Gastroesophageal sphincter (tissue), 4 donors: ENCODE data around the gene AKAP6. TPM values are rescaled to one million over a fixed set of nuclear protein-coding genes. Genes with fewer than 3 reads are reported as not detected.

Source experiments
- ATAC-seq: fragments of 150-250 bp; one replicate; pipeline ENCODE4 v1.9.1; 2016; ENCODE audit warnings: mild to moderate bottlenecking, moderate library complexity
- H3K27ac ChIP-seq, 4 donors: fragments of 200-600 bp; sonication (generic) in 3 of 4; 1 replicate in 3 of 4; 2 replicates in 1 of 4; pipeline ENCODE4 v1.5.1; 2016 to 2019
- H3K27me3 ChIP-seq: fragments of 200-600 bp; sonication (generic); one replicate; pipeline ENCODE4 v1.5.1; 2019
- H3K36me3 ChIP-seq, 2 donors: fragments of 200-600 bp; sonication (generic); one replicate each; pipeline ENCODE4 v1.5.1; 2019; ENCODE audit warnings: control low read depth in 1 of 2
- H3K4me1 ChIP-seq, 3 donors: fragments of 200-600 bp; sonication (generic); 1 replicate in 2 of 3; 2 replicates in 1 of 3; pipeline ENCODE4 v1.5.1; 2016 to 2019; ENCODE audit warnings: control low read depth in 2 of 3
- H3K4me3 ChIP-seq, 2 donors: fragments of 200-600 bp; sonication (generic); one replicate each; pipeline ENCODE4 v1.5.1; 2019; ENCODE audit warnings: mild to moderate bottlenecking in 1 of 2, moderate library complexity in 1 of 2
- H3K9me3 ChIP-seq, 3 donors: fragments of 200-600 bp; sonication (generic); one replicate each; pipeline ENCODE4 v1.5.1; 2017 to 2019; ENCODE audit warnings: control low read depth in 2 of 3
- CTCF ChIP-seq, 4 experiments: fragments of 200-600 bp in 2 of 4; fragments of 450-650 bp in 2 of 4; sonication (generic) in 1 of 4; IDR thresholded peaks; one replicate each; pipeline ENCODE4 v1.5.1; 2017 to 2019; ENCODE audit warnings: antibody characterized with exemption in 4 of 4, mild to moderate bottlenecking in 2 of 4, moderate library complexity in 2 of 4
- EP300 ChIP-seq: sonication (generic); formaldehyde crosslinking; IDR thresholded peaks from one replicate; pipeline ENCODE4 v1.6.1; 2017; ENCODE audit warnings: antibody characterized with exemption, mild to moderate bottlenecking
- POLR2A ChIP-seq, 2 donors: fragments of 450-650 bp; IDR thresholded peaks; one replicate each; pipeline ENCODE4 v1.6.1; 2017; ENCODE audit warnings: antibody characterized with exemption in 2 of 2, mild to moderate bottlenecking in 2 of 2, moderate library complexity in 1 of 2
- POLR2AphosphoS5 ChIP-seq: sonication (generic); formaldehyde crosslinking; IDR thresholded peaks from one replicate; pipeline ENCODE4 v1.6.1; 2017; ENCODE audit warnings: antibody characterized with exemption
- WGBS, 2 donors: methylation state at CpG; one replicate each; pipeline ENCODE4 v1.1.5; 2018; ENCODE audit warnings: low coverage in 1 of 2; 5-methylcytosine and 5-hydroxymethylcytosine counted together
- total RNA-seq, 4 donors: library from RNA; depleted of rRNA; stranded (reverse); fragments of >200 nt; gene quantifications; one replicate each; pipeline ENCODE4 v1.1.0, GENCODE V29; 2016

Gene AKAP6
- total RNA-seq, 4 donors from 2014 or later: 33.1 to 65.4 (median 45.0) TPM

- H3K4me1 ChIP-seq: peaks cover 2 to 8% (median 5%) of the 10 kb centered on the region in 3 donors
- no peaks in the 10 kb centered on the region for H3K27me3 ChIP-seq
- 91 to 100% methylated on average over 1 of the region's 1 CpG for WGBS, 2 donors
- no peak overlapping the region for H3K27ac ChIP-seq
- no peak for TF ChIP-seq POLR2A (IDR thresholded peaks at IDR 0.05)
- TF ChIP-seq POLR2AphosphoS5: no peak
- no peak for TF ChIP-seq CTCF (IDR thresholded peaks at IDR 0.05)
- no peak for TF ChIP-seq EP300
- no peak overlapping the region for H3K4me3 ChIP-seq
- H3K9me3 ChIP-seq: no peaks in the 10 kb centered on the region
- no peaks in the 10 kb centered on the region for H3K36me3 ChIP-seq
- ATAC-seq: no peak
Observed at GRCh38 chr14:32393119-32393518, 64.0 kb downstream of the AKAP6 start.

DNA sequence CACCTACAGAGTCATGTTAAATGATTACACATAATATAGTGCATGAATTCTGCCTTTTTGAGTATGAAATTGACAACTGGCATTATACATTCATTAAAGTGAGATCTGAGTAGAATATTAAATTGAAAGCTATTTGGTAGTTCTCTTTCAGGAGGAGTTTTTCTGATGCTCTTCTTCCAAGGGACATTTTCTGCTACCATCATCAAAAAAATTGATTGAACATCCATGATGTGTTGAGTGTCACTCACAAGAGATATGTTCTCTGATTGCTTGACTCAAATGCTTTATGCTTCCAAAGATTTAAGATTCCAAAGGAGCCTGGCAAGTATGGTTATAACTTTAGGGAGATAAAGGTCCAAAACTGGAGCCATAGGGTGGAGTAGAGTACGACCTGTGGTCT, 64.9 kb downstream of the AKAP6 start:
- peaks cover 6 to 12% (median 6%) of the 10 kb centered on the region in 3 donors for H3K4me1 ChIP-seq
- no peak overlapping the region for H3K27ac ChIP-seq
- 91 to 100% methylated on average over 1 of the region's 1 CpG for WGBS, 2 donors
- TF ChIP-seq CTCF (IDR thresholded peaks at IDR 0.05) (no peak), EP300 (no peak), POLR2AphosphoS5 (no peak), POLR2A (IDR thresholded peaks at IDR 0.05) (no peak)
- H3K27me3 ChIP-seq: no peaks in the 10 kb centered on the region
- H3K9me3 ChIP-seq: no peaks in the 10 kb centered on the region
- no peak for ATAC-seq
- no peak overlapping the region for H3K4me3 ChIP-seq
- no peaks in the 10 kb centered on the region for H3K36me3 ChIP-seq

DNA sequence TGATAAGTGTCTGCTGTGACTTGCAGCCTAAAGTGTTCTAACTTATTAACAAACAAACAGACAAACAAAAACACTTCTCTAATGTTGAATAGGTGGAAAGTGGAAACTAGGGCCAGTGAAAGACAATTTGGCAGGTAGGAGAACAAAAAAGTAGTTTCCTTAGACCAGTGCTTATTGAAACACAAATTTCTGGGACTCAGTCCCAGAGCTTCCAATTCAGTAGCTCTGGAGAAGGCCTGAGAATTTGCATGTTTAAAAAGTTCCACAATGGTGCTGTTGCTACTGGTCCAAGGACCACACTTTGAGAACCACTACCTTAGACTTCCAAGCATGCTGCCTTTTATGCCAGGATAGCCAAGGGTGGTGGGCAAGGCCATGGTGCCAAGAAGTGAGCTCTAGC, 67.8 kb downstream of the AKAP6 start:
- H3K36me3 ChIP-seq: no peaks in the 10 kb centered on the region
- no peak overlapping the region for H3K4me3 ChIP-seq
- H3K27ac ChIP-seq: no peak overlapping the region
- TF ChIP-seq EP300 (no peak), POLR2A (IDR thresholded peaks at IDR 0.05) (no peak), POLR2AphosphoS5 (no peak), CTCF (IDR thresholded peaks at IDR 0.05) (no peak)
- ATAC-seq: no peak
- H3K4me1 ChIP-seq: peaks cover 6 to 12% (median 6%) of the 10 kb centered on the region in 3 donors
- H3K9me3 ChIP-seq: no peaks in the 10 kb centered on the region
- H3K27me3 ChIP-seq: no peaks in the 10 kb centered on the region

- Histone ChIP-seq H3K36me3 (no peaks in the 10 kb centered on the region), H3K27me3 (no peaks in the 10 kb centered on the region), H3K9me3 (no peaks in the 10 kb centered on the region), H3K27ac (peak overlapping the region in 3 of 4 donors; percentile 25 to 53 (median 38)), H3K4me3 (no peak overlapping the region), H3K4me1 (peaks cover 6 to 12% (median 6%) of the 10 kb centered on the region in 3 donors)
- ATAC-seq: no peak
- peak; percentile 70 for TF ChIP-seq POLR2AphosphoS5
- no peak for TF ChIP-seq EP300
Observed at GRCh38 chr14:32397861-32398640, 69.0 kb downstream of the AKAP6 start.

DNA sequence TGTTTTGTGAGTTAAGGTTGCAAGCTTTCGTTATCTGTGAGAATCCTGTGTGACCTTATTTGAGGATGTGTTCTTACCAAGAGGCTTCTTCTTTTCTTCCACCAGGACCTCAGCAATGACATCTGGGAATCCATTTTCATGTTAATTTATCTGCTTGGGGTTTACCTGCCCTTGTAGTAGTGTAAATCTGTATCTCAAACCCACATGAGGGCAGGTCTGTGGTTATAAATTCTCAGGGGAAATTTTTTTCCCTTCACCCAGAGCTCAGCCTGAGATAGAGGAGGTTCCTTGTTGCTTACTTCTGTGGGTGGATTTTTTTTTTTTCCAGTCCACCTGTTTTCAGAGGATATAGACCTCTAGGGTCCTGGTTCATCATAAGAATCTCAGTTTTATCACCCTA, 70.8 kb downstream of the AKAP6 start:
- WGBS, 2 donors: 83% methylated on average over 1 of the region's 1 CpG; no CpG with 5 or more reads in 1 of the 2 donors
- no peak for ATAC-seq
- H3K4me1 ChIP-seq: peaks cover 6 to 12% (median 6%) of the 10 kb centered on the region in 3 donors
- no peak overlapping the region for H3K4me3 ChIP-seq
- no peaks in the 10 kb centered on the region for H3K9me3 ChIP-seq
- H3K36me3 ChIP-seq: no peaks in the 10 kb centered on the region
- TF ChIP-seq EP300 (no peak), POLR2A (IDR thresholded peaks at IDR 0.05) (no peak), CTCF (IDR thresholded peaks at IDR 0.05) (no peak), POLR2AphosphoS5 (no peak)
- no peak overlapping the region for H3K27ac ChIP-seq
- H3K27me3 ChIP-seq: no peaks in the 10 kb centered on the region
